IgD-negative memory B cell (primary cell): Measurements from ENCODE around the gene S100P. TPM values are rescaled to one million over a fixed set of nuclear protein-coding genes. Genes with fewer than 3 reads are reported as not detected.

Source experiments
- H3K27ac Mint-ChIP-seq, 3 donors: one replicate each; pipeline ENCODE4 v1.8.0; 2020 to 2022; ENCODE audit warnings: mild to moderate bottlenecking in 3 of 3, mixed read lengths in 3 of 3, moderate library complexity in 1 of 3
- H3K27me3 Mint-ChIP-seq: one replicate; pipeline ENCODE4 v1.8.0; 2021; ENCODE audit warnings: mixed read lengths
- H3K36me3 Mint-ChIP-seq: one replicate; pipeline ENCODE4 v1.8.0; 2020; ENCODE audit warnings: mild to moderate bottlenecking, mixed read lengths
- H3K4me1 Mint-ChIP-seq, 3 donors: one replicate each; pipeline ENCODE4 v1.8.0; 2020 to 2022; ENCODE audit warnings: mixed read lengths in 3 of 3, mild to moderate bottlenecking in 1 of 3
- H3K4me3 Mint-ChIP-seq, 4 donors: one replicate each; pipeline ENCODE4 v1.8.0; 2020 to 2022; ENCODE audit warnings: mild to moderate bottlenecking in 4 of 4, mixed read lengths in 4 of 4, moderate library complexity in 3 of 4
- H3K9me3 Mint-ChIP-seq, 3 donors: one replicate each; pipeline ENCODE4 v1.8.0; 2020 to 2021; ENCODE audit warnings: mixed read lengths in 3 of 3, mild to moderate bottlenecking in 1 of 3
- polyA plus RNA-seq: library from polyadenylated mRNA; unstranded; fragments of 300-500 nt; fragmentation: Illumina TruSeq; gene quantifications from one replicate; pipeline ENCODE4 v1.2.3, GENCODE V29; 2021

The S100P gene
- polyA plus RNA-seq, 1 donor from 2014 or later: not detected

DNA sequence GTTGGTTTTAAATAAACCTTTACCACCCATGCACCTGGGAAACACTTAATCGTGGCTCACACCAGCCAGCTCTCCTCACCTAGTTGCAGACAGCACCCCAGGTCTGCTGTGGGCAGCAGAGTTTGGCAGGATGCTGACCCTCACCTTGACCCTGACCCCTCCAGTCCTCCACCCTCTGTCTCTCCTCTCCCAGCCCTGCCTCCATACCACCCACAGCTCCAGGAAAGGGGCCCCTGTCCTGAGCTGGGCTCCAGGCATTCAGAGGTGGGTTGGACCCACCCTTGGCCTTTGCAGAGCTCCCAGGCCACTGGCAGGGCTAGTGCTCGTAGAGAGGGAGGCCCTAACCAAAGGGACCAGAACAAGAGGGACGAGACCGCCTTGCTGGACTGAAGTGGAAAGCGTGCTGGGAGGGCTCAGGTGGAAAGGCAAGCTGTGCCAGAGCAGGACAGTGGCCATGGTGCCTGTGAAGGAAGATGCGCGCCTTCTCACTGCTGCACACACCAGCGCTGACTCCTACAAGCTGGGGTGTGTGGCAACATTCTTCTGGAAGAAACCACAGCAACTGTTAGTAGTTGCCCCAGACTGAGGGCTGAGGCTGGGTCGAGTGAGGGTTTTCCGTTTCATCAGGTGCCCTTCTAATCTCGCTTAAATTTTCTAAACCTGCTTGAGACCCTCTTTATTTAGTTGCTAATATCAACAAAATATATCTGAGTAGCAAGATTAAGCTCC, 10.7 kb upstream of the S100P start:
- peaks cover 0 to 4% (median 0%) of the 10 kb centered on the region in 3 donors for H3K4me1 Mint-ChIP-seq
- H3K27ac Mint-ChIP-seq: no peak overlapping the region
- H3K4me3 Mint-ChIP-seq: no peak overlapping the region
- peaks cover 0 to 4% (median 0%) of the 10 kb centered on the region in 3 donors for H3K9me3 Mint-ChIP-seq
- peaks cover 5% of the 10 kb centered on the region for H3K27me3 Mint-ChIP-seq
- no peaks in the 10 kb centered on the region for H3K36me3 Mint-ChIP-seq

GRCh38 chr4:6684656-6685055, 9.0 kb upstream of the S100P start:
- H3K36me3 Mint-ChIP-seq: no peaks in the 10 kb centered on the region
- peaks cover 5% of the 10 kb centered on the region for H3K27me3 Mint-ChIP-seq
- no peaks in the 10 kb centered on the region for H3K4me1 Mint-ChIP-seq
- no peak overlapping the region for H3K4me3 Mint-ChIP-seq
- H3K27ac Mint-ChIP-seq: peak overlapping the region in 1 of 3 donors; percentile 74
- H3K9me3 Mint-ChIP-seq: peaks cover 0 to 4% (median 0%) of the 10 kb centered on the region in 3 donors

DNA sequence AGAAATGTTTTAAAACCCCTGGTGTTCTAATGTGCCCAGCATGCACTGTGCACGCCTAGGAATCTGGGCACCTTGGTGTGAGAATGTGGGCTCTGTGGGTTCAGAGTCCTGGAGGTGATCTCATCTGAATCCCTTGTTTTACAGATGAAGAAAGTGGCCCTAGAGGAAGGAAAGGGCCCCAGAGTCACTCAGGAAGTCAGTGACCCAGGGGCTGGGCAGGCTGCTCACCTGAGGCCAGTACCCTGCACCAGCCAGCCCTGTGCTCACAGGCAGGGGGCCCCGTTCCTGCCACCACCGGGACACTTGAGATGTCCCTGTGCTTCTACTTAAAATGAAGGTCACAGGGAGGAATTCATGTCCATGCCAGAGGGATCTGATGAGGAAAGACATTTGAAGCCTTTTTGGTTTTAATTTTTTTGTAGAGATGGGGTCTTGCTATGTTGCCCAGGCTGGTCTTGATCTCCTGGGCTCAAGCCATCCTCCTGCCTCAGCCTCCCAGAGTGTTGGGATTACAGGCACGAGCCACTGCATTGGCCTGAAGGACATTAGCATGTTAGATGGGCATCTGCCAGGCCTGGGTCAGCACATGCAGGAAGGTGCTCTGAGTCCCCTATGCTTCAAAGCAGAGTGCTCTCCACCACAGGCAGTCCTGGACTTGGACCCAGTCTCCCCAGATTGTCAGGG, 7.4 kb upstream of the S100P start:
- H3K9me3 Mint-ChIP-seq: no peaks in the 10 kb centered on the region
- no peak overlapping the region for H3K4me3 Mint-ChIP-seq
- H3K36me3 Mint-ChIP-seq: peaks cover 5% of the 10 kb centered on the region
- peaks cover 5% of the 10 kb centered on the region for H3K27me3 Mint-ChIP-seq
- H3K27ac Mint-ChIP-seq: peak overlapping the region in 1 of 3 donors; percentile 69
- H3K4me1 Mint-ChIP-seq: no peaks in the 10 kb centered on the region

DNA sequence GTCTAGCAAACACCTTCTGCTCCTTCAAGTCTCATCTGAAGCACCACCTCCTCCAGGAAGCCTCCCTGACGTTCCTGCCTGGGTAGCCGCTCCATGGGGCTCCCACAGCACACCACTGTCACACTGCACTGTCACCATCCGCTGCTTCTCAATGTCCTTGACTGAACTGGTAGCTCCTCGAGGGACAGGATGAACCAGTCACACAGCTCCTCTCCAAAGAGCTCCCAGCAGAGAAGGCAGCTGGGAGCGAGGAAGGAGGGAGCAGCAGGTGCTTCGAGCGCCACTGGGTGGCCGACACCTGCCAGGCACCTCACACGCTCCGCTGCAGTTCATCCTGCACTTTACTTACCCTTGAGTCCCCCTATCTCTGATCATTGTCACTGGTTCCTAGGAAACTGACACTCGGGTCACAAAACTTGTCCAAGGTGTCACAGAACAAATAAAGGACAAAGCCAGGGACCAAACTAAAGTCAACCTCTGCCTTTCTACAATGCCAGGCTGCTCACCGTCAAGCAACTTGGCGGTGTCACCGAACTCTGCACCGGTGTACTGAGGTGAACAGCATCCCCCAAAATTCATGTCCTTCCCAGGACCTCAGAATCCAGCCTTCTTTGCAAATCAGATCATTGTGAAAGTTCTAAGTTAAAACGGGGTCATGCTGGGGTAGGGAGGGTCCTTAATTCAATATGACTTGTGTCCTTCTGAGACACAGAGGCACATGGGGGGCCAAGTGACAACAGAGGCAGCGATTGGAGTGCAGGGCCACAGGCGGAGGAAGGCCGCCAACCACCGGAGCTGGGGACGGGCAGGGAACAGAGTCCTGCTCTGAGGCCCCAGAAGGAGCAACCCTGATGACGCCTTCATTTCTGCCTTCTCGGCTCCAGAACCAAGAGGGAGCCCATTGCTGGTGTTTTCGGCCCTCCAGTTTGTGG, 5.5 kb upstream of the S100P start:
- Mint-ChIP-seq H3K4me3 (peak overlapping the region in 1 of 4 donors; percentile 66), H3K27me3 (peaks cover 5% of the 10 kb centered on the region), H3K36me3 (peaks cover 5% of the 10 kb centered on the region), H3K9me3 (no peaks in the 10 kb centered on the region), H3K4me1 (no peaks in the 10 kb centered on the region), H3K27ac (no peak overlapping the region)

GRCh38 chr4:6688879-6689505, 4.7 kb upstream of the S100P start:
- peaks cover 5% of the 10 kb centered on the region for H3K27me3 Mint-ChIP-seq
- H3K36me3 Mint-ChIP-seq: peaks cover 5% of the 10 kb centered on the region
- H3K27ac Mint-ChIP-seq: peak overlapping the region in 1 of 3 donors; percentile 71
- H3K9me3 Mint-ChIP-seq: no peaks in the 10 kb centered on the region
- no peaks in the 10 kb centered on the region for H3K4me1 Mint-ChIP-seq
- H3K4me3 Mint-ChIP-seq: peak overlapping the region in 1 of 4 donors; percentile 73

- peak overlapping the region in 1 of 3 donors; percentile 64 for H3K27ac Mint-ChIP-seq
- no peaks in the 10 kb centered on the region for H3K4me1 Mint-ChIP-seq
- H3K9me3 Mint-ChIP-seq: no peaks in the 10 kb centered on the region
- H3K27me3 Mint-ChIP-seq: peaks cover 5% of the 10 kb centered on the region
- H3K36me3 Mint-ChIP-seq: peaks cover 5% of the 10 kb centered on the region
- H3K4me3 Mint-ChIP-seq: peak overlapping the region in 1 of 4 donors; percentile 12
Measured at GRCh38 chr4:6689506-6689960, 4.1 kb upstream of the S100P start.

DNA sequence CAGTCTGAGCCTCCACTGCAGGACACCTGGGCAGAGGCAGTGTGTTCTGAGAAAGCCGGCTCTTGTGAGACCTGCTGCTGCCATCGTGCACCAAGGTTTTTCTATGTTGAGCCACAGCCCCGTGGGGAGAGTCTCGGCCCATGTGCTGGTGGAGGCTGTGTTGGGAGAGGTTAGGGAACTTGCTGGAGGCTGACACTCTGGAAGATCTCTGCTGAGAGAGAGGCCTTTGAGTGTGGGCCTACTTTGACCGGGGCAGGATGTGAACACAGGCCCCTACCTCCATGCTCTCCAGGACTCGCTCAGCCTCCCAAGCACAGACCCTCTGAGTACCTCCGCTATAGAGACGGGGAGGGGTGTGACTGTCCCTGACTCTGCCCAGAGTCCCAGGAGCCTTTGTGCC, 1.3 kb upstream of the S100P start:
- no peak overlapping the region for H3K27ac Mint-ChIP-seq
- H3K36me3 Mint-ChIP-seq: peaks cover 5% of the 10 kb centered on the region
- peaks cover 4 to 6% (median 5%) of the 10 kb centered on the region in 3 donors for H3K4me1 Mint-ChIP-seq
- no peak overlapping the region for H3K4me3 Mint-ChIP-seq
- H3K27me3 Mint-ChIP-seq: peaks cover 3% of the 10 kb centered on the region
- H3K9me3 Mint-ChIP-seq: no peaks in the 10 kb centered on the region

GRCh38 chr4:6692806-6693205, 872 bp upstream of the S100P start:
- Mint-ChIP-seq H3K4me1 (peaks cover 4 to 6% (median 5%) of the 10 kb centered on the region in 3 donors), H3K27me3 (peaks cover 2% of the 10 kb centered on the region), H3K27ac (peak overlapping the region in 1 of 3 donors; percentile 19), H3K9me3 (no peaks in the 10 kb centered on the region), H3K36me3 (peaks cover 5% of the 10 kb centered on the region), H3K4me3 (no peak overlapping the region)

DNA sequence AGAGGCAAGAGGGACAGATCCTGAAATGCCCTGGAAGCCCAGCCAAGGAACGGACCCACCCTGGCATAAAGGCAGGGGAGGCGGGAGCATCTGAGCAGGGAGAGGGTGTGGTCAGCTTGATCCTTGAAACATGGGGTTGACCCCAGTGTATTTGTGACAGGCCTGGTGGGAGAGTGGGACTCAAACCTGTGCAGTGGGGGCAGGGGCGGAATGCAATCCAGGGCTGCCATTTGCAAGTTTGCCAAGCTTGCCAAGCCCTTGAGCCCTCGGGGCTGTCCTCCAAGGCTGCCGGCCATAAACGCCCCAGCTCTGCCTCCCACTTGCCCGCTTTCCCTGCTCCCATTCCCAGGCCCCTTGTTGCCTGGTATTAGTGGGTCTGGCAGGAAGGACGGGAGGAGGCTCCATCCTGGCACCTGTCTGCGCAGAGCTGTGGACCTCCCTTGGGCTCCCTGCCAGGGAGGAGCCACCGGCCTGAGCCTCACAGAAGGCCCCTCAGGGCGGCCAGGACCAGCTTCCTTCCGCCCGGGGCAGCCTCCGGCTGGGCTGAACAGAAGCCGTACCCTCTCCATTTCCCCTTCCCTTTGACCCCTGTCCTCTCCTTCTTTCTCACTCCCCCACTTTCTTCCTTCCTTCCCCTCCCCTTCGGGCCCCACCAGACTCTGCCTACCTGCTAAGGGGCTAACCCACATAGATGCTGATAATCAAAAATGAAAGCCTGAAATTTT, 661 bp downstream of the S100P start:
- H3K36me3 Mint-ChIP-seq: peaks cover 5% of the 10 kb centered on the region
- H3K4me3 Mint-ChIP-seq: peak overlapping the region in 1 of 4 donors; percentile 70
- H3K9me3 Mint-ChIP-seq: no peaks in the 10 kb centered on the region
- H3K27me3 Mint-ChIP-seq: no peaks in the 10 kb centered on the region
- peaks cover 4 to 6% (median 5%) of the 10 kb centered on the region in 3 donors for H3K4me1 Mint-ChIP-seq
- peak overlapping the region in 2 of 3 donors; percentile 53 to 78 for H3K27ac Mint-ChIP-seq

DNA sequence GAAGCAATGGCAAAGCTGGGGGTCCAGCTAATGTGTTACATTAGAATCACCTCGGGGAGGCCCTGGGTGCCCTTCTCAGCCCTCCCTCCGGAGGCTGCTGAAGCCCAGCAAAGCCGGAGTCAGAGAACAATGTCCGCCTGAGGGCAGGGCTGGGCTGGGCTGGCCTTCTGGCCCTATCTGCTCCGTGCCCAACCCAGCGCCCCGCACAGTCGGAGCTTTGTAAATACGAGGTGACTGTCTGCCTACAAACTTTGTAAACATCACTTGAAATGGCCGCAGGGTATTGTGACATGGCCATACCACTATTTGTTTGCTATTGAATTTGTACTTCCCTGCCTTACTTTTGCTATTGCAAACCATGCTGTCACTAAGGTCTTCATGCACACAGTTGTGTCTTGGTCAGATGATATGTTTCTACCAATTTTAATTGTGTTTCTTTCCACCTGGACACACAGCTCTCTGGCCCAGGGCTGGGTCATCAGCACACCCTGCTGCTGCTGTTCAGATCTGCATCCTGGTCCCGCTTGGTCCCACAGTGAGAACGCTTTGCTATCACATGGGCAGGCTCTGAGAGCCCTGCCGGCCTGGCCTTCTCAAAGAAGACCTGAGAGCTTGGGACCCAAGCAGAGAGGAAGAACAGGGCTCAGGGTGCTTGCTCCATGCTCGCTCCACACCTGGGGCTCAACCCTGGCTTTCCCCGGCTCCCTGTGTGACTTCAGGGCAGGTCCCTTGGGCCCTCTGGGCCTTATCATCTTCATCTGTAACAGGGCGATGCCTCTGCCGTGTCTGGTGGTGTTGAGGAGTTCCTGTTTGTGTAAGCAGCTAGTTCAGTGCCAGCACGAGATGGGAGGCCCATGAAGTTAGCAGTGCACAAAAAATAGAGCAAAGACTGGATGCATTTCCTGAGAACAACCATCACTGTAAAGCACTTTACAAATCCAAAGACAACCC, 2.3 kb downstream of the S100P start:
- Mint-ChIP-seq H3K27me3 (no peaks in the 10 kb centered on the region), H3K4me3 (peak overlapping the region in 2 of 4 donors; percentile 0 to 25)

DNA sequence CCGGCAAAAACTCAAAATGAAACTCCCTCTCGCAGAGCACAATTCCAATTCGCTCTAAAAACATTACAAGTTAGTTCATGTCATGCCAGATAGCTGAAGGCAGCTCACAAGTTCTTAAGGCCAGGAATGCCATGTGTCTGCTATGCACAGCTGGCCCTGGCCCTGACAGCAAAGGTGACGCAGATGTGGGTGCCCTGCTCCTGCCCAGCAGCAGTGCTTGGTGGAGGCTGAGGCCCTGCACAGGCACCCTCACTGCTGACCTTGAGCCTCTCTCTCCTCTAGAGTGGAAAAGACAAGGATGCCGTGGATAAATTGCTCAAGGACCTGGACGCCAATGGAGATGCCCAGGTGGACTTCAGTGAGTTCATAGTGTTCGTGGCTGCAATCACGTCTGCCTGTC, 2.9 kb downstream of the S100P start:
- Mint-ChIP-seq H3K4me3 (peak overlapping the region in 2 of 4 donors; percentile 0 to 25), H3K27ac (peak overlapping the region in 1 of 3 donors; percentile 80), H3K9me3 (no peaks in the 10 kb centered on the region), H3K27me3 (no peaks in the 10 kb centered on the region), H3K36me3 (no peaks in the 10 kb centered on the region), H3K4me1 (peaks cover 4 to 6% (median 6%) of the 10 kb centered on the region in 3 donors)

More for the DNA sequence above, 2.3 kb downstream of the S100P start:
- peaks cover 1% of the 10 kb centered on the region for H3K36me3 Mint-ChIP-seq
- H3K27ac Mint-ChIP-seq: peak overlapping the region in 1 of 3 donors; percentile 80
- H3K4me1 Mint-ChIP-seq: peaks cover 4 to 6% (median 6%) of the 10 kb centered on the region in 3 donors
- no peaks in the 10 kb centered on the region for H3K9me3 Mint-ChIP-seq

DNA sequence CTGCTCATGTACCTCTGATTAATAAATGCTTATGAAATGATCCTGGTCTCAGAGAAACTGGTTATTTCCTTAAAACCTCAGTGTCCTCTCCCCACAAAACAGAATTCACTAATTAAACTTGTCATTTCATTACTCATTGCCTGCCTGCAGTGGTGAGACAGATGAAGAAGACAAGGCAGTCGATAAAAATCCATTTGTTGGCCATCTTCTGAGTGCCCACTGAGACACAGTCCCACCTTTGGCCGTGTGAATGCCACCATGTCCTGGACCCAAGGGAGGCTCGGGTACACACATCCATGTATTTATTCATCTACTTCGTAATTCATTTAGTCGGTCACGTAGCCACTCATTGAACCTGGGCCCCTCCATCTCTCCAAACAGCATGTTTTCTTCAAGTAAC, 3.5 kb downstream of the S100P start:
- Mint-ChIP-seq H3K27me3 (no peaks in the 10 kb centered on the region), H3K4me1 (peaks cover 4 to 6% (median 6%) of the 10 kb centered on the region in 3 donors), H3K27ac (peak overlapping the region in 2 of 3 donors; percentile 59 to 80), H3K4me3 (no peak overlapping the region), H3K9me3 (no peaks in the 10 kb centered on the region), H3K36me3 (no peaks in the 10 kb centered on the region)

DNA sequence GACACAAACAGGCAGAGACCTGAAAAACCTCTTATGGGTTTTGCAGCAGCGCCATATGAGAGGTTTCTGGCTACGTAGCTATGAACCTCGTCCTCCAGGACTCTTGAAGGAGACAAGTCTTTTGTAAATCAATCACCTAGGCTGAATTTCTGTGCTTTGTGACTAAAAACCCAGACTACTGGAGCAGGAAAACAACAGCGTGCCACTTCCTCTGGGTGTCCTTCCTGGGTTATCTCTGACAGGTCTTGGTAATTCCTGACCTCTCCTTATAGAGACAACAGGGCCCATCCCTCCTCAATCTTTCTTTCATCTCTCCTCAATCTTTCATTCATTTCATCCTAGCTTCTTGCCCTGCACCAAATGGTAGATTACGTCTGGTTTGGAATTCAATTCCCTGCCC, 5.7 kb downstream of the S100P start:
- Mint-ChIP-seq H3K36me3 (peaks cover 3% of the 10 kb centered on the region), H3K4me1 (peaks cover 6 to 12% (median 11%) of the 10 kb centered on the region in 3 donors), H3K27me3 (no peaks in the 10 kb centered on the region), H3K27ac (peak overlapping the region in 2 of 3 donors; percentile 57 to 70), H3K4me3 (no peak overlapping the region), H3K9me3 (no peaks in the 10 kb centered on the region)
